ENCODE results near the gene SPOCD1.

- TF ChIP-seq POLR2AphosphoS5 (IDR thresholded peaks at IDR 0.05), result no peak
- no peak for TF ChIP-seq CTCF (IDR thresholded peaks at IDR 0.05 in 8 of 11, conservative IDR thresholded peaks at IDR 0.05 in 3 of 11)
Measured at GRCh38 chr1:31768407-31768907, 47.4 kb downstream of the SPOCD1 start.

Measured in spleen (tissue), 7 donors.